Esophagus muscularis mucosa (tissue), 4 donors: ENCODE measurements around the gene CPNE5. TPM values are rescaled to one million over a fixed set of nuclear protein-coding genes. Genes with fewer than 3 reads are reported as not detected.

Experiments
- DNase-seq: peaks from one replicate; pipeline ENCODE4 v3.0.0-alpha.2; 2017; ENCODE audit errors: extremely low spot score
- H3K27ac ChIP-seq, 4 donors: fragments of 200-600 bp; sonication (generic); replicated peaks in 1 of 4; 1 replicate in 3 of 4; 2 replicates in 1 of 4; pipeline ENCODE4 v1.5.1; 2016 to 2019; ENCODE audit warnings: mild to moderate bottlenecking in 1 of 4
- H3K27me3 ChIP-seq, 4 donors: fragments of 200-600 bp; sonication (generic); one replicate each; pipeline versions ENCODE4 v1.5.1 to v1.6.0; 2016 to 2019
- H3K36me3 ChIP-seq, 4 donors: fragments of 200-600 bp; sonication (generic); one replicate each; pipeline ENCODE4 v1.5.1; 2016 to 2019
- H3K4me1 ChIP-seq, 4 donors: fragments of 200-600 bp; sonication (generic); one replicate each; pipeline ENCODE4 v1.5.1; 2016 to 2019
- H3K4me3 ChIP-seq, 4 donors: fragments of 200-600 bp; sonication (generic); 1 replicate in 2 of 4; 2 replicates in 2 of 4; pipeline ENCODE4 v1.5.1; 2016 to 2019; ENCODE audit warnings: mild to moderate bottlenecking in 4 of 4, moderate library complexity in 1 of 4
- H3K9me3 ChIP-seq, 4 donors: fragments of 200-600 bp; sonication (generic); 1 replicate in 3 of 4; 2 replicates in 1 of 4; pipeline ENCODE4 v1.5.1; 2016 to 2019
- EP300 ChIP-seq: sonication (generic); formaldehyde crosslinking; IDR thresholded peaks from one replicate; pipeline ENCODE4 v1.6.1; 2017; ENCODE audit warnings: antibody characterized with exemption
- POLR2A ChIP-seq: fragments of 450-650 bp; IDR thresholded peaks from one replicate; pipeline ENCODE4 v1.6.1; 2017; ENCODE audit warnings: antibody characterized with exemption, moderate library complexity, mild to moderate bottlenecking, low read depth
- POLR2AphosphoS5 ChIP-seq, 2 donors: sonication (generic); formaldehyde crosslinking; IDR thresholded peaks; one replicate each; pipeline ENCODE4 v1.6.1; 2017; ENCODE audit warnings: antibody characterized with exemption in 2 of 2
- WGBS: methylation state at CpG from one replicate; pipeline ENCODE4 v1.1.5; 2018; 5-methylcytosine and 5-hydroxymethylcytosine counted together
- intact Hi-C: fragments of 100-400 bp; cut with DNase I; formaldehyde crosslinking; loops from one replicate; pipeline ENCODE4 v1.15.1; 2023
- total RNA-seq, 4 donors: library from RNA; depleted of rRNA; stranded (reverse); fragments of >200 nt; gene quantifications; one replicate each; pipeline versions ENCODE4 v1.1.0 to v1.2.1, GENCODE V29; 2016
- TF ChIP-seq, protein P1 (sequence below), 3 experiments: fragments of 200-600 bp in 2 of 3; fragments of 450-650 bp in 1 of 3; sonication (generic) in 2 of 3; IDR thresholded peaks; one replicate each; pipeline ENCODE4 v1.5.1; 2017 to 2019; ENCODE audit warnings: antibody characterized with exemption in 3 of 3, mild to moderate bottlenecking in 2 of 3, moderate library complexity in 1 of 3

CPNE5 gene
- total RNA-seq, 4 donors from 2014 or later: 2.1 to 4.6 (median 2.6) TPM

GRCh38 chr6:36749829-36750489 lies 89.3 kb downstream of the CPNE5 start:
- Histone ChIP-seq H3K4me1 (peaks cover 0 to 12% (median 0%) of the 10 kb centered on the region in 4 donors), H3K36me3 (no peaks in the 10 kb centered on the region), H3K27ac (no peak overlapping the region), H3K27me3 (no peaks in the 10 kb centered on the region), H3K9me3 (peaks cover 0 to 23% (median 10%) of the 10 kb centered on the region in 4 donors), H3K4me3 (no peak overlapping the region)
- TF ChIP-seq EP300: no peak
- TF ChIP-seq POLR2A: no peak
- TF ChIP-seq, protein P1, sequence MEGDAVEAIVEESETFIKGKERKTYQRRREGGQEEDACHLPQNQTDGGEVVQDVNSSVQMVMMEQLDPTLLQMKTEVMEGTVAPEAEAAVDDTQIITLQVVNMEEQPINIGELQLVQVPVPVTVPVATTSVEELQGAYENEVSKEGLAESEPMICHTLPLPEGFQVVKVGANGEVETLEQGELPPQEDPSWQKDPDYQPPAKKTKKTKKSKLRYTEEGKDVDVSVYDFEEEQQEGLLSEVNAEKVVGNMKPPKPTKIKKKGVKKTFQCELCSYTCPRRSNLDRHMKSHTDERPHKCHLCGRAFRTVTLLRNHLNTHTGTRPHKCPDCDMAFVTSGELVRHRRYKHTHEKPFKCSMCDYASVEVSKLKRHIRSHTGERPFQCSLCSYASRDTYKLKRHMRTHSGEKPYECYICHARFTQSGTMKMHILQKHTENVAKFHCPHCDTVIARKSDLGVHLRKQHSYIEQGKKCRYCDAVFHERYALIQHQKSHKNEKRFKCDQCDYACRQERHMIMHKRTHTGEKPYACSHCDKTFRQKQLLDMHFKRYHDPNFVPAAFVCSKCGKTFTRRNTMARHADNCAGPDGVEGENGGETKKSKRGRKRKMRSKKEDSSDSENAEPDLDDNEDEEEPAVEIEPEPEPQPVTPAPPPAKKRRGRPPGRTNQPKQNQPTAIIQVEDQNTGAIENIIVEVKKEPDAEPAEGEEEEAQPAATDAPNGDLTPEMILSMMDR (IDR thresholded peaks at IDR 0.05): no peak
- TF ChIP-seq POLR2AphosphoS5 (IDR thresholded peaks at IDR 0.05): no peak
- WGBS: 100% methylated on average over 5 of the region's 5 CpGs
- no peak for DNase-seq
- intact Hi-C loops: no loop called here

- peaks cover 0 to 23% (median 10%) of the 10 kb centered on the region in 4 donors for H3K9me3 ChIP-seq
- intact Hi-C loops: no loop called here
- H3K4me3 ChIP-seq: no peak overlapping the region
- TF ChIP-seq POLR2A (no peak), POLR2AphosphoS5 (IDR thresholded peaks at IDR 0.05) (no peak), EP300 (no peak)
- TF ChIP-seq, protein P1 (IDR thresholded peaks at IDR 0.05): no peak
- no peak for DNase-seq
- no peaks in the 10 kb centered on the region for H3K36me3 ChIP-seq
- no peaks in the 10 kb centered on the region for H3K27me3 ChIP-seq
- H3K4me1 ChIP-seq: no peaks in the 10 kb centered on the region
- no peak overlapping the region for H3K27ac ChIP-seq
- WGBS: 91% methylated on average over 7 of the region's 14 CpGs
Measured at GRCh38 chr6:36746251-36746650, 93.0 kb downstream of the CPNE5 start.

DNA sequence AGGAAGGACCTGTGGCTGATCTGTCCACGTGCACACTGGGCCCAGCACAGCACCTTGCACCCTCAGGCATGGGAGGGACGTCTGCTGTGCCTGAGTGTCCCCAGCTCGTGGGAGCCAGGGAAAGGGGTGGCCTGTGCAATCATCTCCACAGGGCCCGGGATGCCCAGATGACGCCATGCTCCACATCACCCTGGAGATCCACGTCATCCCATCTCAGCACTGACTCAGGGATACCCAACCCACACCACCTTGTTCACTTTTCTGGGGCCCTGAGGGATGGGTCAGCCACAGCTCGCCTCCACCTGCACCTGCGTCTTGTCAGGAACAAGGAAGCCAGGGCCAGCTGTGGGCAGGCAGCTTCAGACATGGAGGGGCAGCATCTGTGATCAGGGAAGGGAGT lies 93.4 kb downstream of the CPNE5 start:
- Histone ChIP-seq H3K4me3 (no peak overlapping the region), H3K4me1 (no peaks in the 10 kb centered on the region), H3K36me3 (no peaks in the 10 kb centered on the region), H3K27me3 (no peaks in the 10 kb centered on the region), H3K27ac (no peak overlapping the region), H3K9me3 (peaks cover 0 to 22% (median 9%) of the 10 kb centered on the region in 4 donors)
- DNase-seq: no peak
- TF ChIP-seq POLR2A (no peak), POLR2AphosphoS5 (IDR thresholded peaks at IDR 0.05) (no peak), EP300 (no peak)
- TF ChIP-seq, protein P1 (IDR thresholded peaks at IDR 0.05): no peak
- 100% methylated on average over 2 of the region's 8 CpGs for whole genome bisulfite sequencing
- intact Hi-C loops: no loop called here

DNA sequence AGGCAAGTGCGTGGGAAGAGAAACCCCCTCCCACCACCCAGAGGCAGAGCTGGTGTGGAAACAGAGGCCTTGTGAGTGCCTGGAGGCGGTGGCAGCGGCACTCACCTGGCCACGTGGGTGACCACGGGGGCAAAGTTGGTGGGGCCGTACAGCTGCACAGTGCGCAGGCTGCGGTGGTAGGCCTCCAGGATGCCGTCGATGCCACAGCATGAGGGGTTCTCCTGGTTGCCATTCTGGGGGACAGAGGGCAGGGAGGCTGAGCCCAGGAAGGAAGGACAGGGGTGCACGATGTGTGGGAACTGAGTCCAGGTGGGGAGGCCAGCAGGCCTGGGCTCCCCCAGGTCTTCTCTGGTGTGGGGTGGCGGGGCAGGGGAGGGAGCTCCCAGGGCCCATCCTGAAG lies 94.0 kb downstream of the CPNE5 start:
- WGBS: 94% methylated on average over 9 of the region's 12 CpGs
- DNase-seq: no peak
- no peaks in the 10 kb centered on the region for H3K36me3 ChIP-seq
- no peaks in the 10 kb centered on the region for H3K4me1 ChIP-seq
- TF ChIP-seq, protein P1 (IDR thresholded peaks at IDR 0.05): no peak
- no peak for TF ChIP-seq EP300
- TF ChIP-seq POLR2A: no peak
- no peak for TF ChIP-seq POLR2AphosphoS5 (IDR thresholded peaks at IDR 0.05)
- no peak overlapping the region for H3K27ac ChIP-seq
- H3K4me3 ChIP-seq: no peak overlapping the region
- intact Hi-C loops: no loop called here
- no peaks in the 10 kb centered on the region for H3K27me3 ChIP-seq
- H3K9me3 ChIP-seq: peaks cover 0 to 17% (median 6%) of the 10 kb centered on the region in 4 donors

GRCh38 chr6:36744304-36744673 lies 95.0 kb downstream of the CPNE5 start:
- no peak overlapping the region for H3K4me3 ChIP-seq
- TF ChIP-seq POLR2A (no peak), EP300 (no peak), POLR2AphosphoS5 (IDR thresholded peaks at IDR 0.05) (no peak)
- TF ChIP-seq, protein P1 (IDR thresholded peaks at IDR 0.05): no peak
- H3K4me1 ChIP-seq: no peaks in the 10 kb centered on the region
- intact Hi-C loops: no loop called here
- H3K36me3 ChIP-seq: no peaks in the 10 kb centered on the region
- H3K27ac ChIP-seq: no peak overlapping the region
- no peak for DNase-seq
- no peaks in the 10 kb centered on the region for H3K27me3 ChIP-seq
- 79% methylated on average over 2 of the region's 2 CpGs for WGBS
- peaks cover 0 to 8% (median 4%) of the 10 kb centered on the region in 4 donors for H3K9me3 ChIP-seq
